Measurements from ENCODE around the gene ATP11A.

- TF ChIP-seq CTCF (IDR thresholded peaks at IDR 0.05; ENCODE audit: poor library complexity) (peak; percentile 6), EZH2 (IDR thresholded peaks at IDR 0.05; ENCODE audit: borderline replicate concordance) (no peak), EZH2phosphoT487 (IDR thresholded peaks at IDR 0.05; ENCODE audit: low read depth, severe bottlenecking, unreplicated experiment) (no peak)
Measured at GRCh38 chr13:112689303-112690245, at the start of gene ATP11A.
